KBM-7 (cell line): Measurements from ENCODE around the gene PBLD.
A peak's percentile ranks its signal among the peaks of the same experiment; 100 is the strongest.

ENCODE experiments used
- DNase-seq: peaks from one replicate; pipeline ENCODE4 v3.0.0-alpha.2; 2015
- in situ Hi-C: fragments of 300-500 bp; cut with MboI; formaldehyde crosslinking; loops from 2 replicates; pipeline ENCODE4 v1.14.3; 2020; ENCODE audit warnings: low sequenced_read_pairs, low pct_unique_long_range_greater_than_20kb, mixed read lengths

Gene PBLD

DNA sequence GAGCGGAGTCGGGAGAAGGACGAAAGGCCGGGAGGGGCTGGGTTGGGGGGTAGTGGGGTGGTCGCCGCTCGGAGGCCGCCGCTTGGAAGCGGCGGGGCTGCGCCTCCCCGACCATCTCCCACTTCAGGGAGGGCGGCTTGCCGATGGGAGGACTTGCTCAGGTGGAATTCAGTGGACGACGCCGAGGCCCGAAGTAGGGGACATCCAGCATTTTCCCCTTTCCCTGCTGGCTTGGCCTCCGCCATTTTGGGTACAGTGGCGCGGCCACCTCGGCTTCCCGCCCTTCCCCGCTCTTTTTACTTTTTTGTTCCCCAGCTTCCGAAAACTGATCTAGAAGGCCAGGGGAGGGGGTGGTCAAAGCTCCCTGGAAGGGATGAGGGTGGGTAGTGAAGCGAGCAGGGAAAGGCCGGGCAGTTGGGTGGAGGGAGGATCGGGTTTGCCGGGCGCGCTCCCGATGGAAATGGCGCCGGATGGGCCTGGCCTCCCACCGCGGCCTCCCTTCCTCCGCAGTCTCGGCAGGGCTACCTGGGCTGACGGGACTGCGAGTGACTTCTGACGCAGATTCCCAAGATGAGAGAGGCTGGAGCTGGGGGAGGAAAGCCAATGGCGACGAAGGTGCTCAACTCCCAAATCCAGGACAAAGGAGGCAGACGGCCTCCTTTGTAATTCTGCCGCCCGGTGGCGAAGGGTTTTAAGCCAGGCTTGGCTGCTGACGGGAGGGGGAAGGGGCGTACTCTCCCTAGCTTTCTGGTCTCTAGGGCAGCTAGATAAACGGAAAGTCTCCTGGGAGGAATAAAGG, at the start of gene PBLD:
Gene PBLD (minus strand): TSS at position 670 of the 799 bp plus-strand sequence. CDS start 26,084 bp downstream, outside the sequence.
- peak; percentile 83 for DNase-seq
- in situ Hi-C loops: no loop called here

DNA sequence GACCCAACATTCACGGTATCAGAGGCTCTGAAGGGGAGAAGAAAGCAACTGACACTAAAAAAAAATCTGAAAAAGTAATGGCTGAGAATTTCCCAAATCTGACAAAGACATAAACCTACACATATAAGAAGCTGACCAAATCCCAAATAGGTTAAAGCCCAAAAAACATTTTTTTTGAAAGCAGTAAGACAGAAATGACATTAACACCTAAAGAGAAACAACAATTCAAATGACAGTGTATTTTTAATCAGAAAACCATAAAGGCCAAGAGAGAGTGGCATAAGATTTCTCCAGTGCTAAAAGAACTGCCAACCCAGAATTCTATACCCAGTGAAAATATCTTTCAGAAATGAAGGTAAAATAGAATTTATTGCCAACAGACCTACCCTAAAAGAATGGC, 38.9 kb upstream of the PBLD start:
- in situ Hi-C loops: no loop called here
- no peak for DNase-seq

DNA sequence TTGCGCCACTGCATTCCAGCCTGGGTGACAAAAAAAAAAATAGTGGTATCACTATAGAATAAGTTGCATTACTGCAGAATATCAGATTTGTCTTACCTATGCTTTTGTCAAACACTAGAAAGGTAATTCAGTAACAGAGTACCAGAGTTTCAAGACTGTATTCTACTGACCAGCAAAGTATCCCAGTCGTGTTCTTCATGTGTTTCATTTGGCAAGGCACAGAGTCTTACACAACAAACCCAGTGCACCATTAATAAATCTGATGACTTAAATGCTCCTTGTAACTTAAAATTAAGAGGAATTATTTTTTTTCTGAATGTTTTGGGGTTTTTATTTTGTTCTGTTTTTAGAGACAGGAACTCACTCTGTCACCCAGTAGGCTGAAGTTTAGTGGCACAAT, 34.4 kb upstream of the PBLD start:
- in situ Hi-C loops: no loop called here
- no peak for DNase-seq

- DNase-seq: no peak
- in situ Hi-C loops: no loop called here
Observed at GRCh38 chr10:68366600-68366999, 33.9 kb upstream of the PBLD start.

GRCh38 chr10:68365611-68366010, 32.9 kb upstream of the PBLD start:
- in situ Hi-C loops: no loop called here
- DNase-seq: no peak

- in situ Hi-C loops: no loop called here
- DNase-seq: no peak
Observed at GRCh38 chr10:68364101-68364886, 31.6 kb upstream of the PBLD start.

- in situ Hi-C loops: no loop called here
- DNase-seq: no peak
Observed at GRCh38 chr10:68362590-68362989, 29.9 kb upstream of the PBLD start.

DNA sequence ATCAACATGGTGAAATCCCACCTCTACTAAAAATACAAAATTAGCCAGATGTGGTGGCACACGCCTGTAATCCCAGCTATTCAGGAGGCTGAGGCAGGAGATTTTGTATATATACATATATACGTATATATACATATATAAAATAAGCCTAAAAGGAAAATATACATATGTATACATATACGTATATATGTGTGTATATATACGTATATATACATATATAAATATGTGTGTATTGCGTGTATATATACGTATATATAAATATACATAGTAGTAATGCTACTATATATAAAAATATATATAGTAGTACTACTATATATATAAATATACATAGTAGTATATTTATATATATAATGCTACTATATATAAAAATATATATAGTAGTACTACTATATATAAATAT, 26.5 kb upstream of the PBLD start:
- no peak for DNase-seq
- in situ Hi-C loops: no loop called here

DNA sequence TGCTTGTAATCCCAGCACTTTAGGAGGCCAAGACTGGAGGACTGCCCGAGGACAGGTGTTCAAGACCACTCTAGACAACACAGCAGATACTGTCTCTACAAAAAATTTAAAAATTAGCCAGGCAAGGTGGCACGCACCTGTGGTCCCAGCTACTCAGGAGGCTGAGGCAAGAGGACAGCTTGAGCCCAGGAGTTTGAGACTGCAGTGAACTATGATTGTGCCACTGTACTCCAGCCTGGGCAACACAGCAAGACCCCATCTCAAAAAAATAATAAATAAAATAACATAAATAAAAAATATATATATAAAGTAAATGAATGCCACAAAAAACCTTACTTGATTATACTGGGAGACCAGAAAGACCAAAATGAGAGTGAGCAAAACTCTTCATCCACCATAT, 20.8 kb upstream of the PBLD start:
- in situ Hi-C loops: no loop called here
- no peak for DNase-seq

DNA sequence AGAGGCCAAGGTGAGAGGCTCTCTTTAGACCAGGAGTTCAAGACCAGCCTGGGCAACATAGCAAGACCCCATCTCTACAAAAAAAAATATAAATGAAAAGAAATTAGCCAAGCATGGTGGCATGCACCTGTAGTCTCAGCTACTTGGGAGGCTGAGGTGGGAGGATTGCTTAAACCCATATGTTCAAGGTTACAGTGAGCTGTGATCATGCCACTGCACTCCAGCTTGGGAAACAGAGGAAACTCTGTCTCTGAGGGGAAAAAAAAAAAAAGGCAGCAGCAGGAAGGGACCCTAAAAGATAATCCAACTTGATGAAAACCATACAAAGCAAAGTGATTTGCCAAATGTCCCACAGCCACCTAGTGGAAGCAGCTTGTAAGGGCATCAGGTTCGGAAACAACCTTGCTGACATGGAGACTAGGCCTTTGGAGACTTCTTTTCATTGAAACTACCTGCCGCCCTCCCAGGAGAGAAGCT, 15.6 kb upstream of the PBLD start:
- DNase-seq: peak; percentile 69
- in situ Hi-C loops: no loop called here

- in situ Hi-C loops: no loop called here
- DNase-seq: no peak
Observed at GRCh38 chr10:68346774-68347173, 14.0 kb upstream of the PBLD start.

- in situ Hi-C loops: no loop called here
- DNase-seq: no peak
Observed at GRCh38 chr10:68345621-68346020, 12.9 kb upstream of the PBLD start.

DNA sequence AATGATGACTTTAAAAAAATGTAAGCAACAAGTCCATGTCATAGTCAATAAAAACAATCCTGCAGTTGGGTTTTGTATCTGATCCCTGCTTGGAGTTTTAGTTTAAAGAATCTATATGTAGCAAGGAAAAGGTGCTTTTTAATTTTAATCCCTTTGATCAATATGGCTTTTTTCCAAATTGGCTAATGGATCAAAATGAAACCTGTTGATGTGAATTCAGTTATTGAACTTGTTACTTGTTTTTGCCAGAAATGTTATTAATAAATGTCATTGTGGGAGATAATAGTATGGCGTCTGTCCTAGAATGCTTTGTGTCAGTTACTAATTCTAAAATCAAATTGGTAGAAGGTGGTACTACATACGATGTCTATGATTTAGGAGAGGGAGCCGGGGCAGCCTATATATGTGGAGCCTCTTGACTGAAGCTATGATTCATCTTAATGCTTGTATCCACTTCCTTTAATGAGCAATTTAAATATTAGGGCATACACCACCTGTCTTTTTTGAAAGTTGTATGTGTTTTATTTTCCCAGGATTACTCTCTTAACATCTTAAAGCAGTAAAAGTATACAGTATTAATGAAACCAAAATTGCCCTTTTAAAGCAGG, 10.3 kb upstream of the PBLD start:
- in situ Hi-C loops: no loop called here
- no peak for DNase-seq

GRCh38 chr10:68340358-68341080, 7.8 kb upstream of the PBLD start:
- in situ Hi-C loops: no loop called here
- no peak for DNase-seq

DNA sequence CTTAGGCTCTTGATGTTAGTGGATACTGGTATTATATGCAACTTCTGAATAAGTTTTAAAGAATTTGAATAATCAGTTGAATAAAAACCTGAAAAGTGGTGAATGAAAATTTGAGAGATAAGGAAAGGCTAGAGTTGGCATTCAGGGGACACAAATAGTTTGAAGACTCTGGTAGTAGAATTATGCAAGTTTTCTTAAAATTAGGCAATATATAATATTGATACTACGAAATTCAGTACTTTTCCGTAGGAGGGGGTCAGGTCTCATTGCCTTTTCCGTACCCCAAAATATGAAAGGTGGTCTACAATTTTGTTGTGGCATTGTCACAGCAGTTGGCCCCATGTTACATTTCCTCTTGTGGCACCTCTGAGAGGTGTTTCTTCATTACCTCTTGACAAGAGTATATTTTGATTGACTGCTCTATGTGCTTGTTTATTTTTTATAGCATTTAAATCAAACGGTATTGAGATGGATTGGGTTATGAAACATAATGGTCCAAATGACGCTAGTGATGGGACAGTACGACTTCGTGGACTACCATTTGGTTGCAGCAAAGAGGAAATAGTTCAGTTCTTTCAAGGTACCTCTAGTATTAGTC, 4.1 kb upstream of the PBLD start:
- DNase-seq: no peak
- in situ Hi-C loops: no loop called here

GRCh38 chr10:68334672-68335467, 2.1 kb upstream of the PBLD start:
- in situ Hi-C loops: no loop called here
- no peak for DNase-seq

DNA sequence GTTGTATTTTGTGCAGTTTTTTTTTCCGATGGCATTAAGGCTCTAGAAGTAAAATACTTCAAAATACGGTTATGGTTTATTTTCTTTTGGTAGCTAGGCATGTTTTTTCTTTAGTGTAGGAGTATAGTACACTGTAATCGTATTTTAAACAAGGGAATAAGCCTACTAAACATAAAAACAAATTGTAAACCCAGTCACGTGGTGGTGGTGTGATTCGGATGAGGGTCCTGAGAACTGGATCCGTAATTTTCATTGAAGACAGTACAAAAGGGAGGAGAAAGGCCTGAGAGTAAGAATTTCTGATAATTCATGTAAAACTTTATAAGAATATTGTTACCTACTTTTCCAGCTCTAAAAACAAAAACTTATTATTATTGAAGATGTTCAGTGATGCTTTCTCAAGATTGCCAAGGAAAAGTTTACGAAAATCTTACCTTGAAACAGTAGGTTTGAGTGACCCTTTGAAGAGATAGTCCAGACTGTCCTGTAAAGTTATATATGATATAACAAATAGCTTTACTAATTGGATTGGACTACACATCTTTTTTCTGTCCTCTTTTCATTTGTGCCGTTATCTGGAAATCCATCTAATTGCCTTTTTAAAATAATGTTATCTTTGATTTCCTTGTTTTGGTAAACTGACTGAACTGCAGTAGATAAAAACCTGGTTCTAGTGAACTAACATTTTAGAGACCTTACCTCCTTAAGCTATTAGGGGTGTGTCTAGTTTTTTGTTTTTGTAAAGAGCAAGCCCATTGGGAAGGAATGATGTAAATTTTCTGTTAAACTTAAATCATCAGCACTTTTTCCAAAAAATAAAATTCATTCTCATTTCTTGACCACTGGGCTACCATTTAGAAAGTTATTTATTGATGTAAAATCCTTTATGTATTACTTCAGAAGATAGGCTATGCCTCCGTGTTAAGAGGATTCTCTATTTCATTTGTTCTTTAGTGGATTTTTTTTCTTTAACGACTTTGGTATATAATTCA, 1.0 kb upstream of the PBLD start:
- DNase-seq: no peak
- in situ Hi-C loops: no loop called here
